Uterus (tissue), 4 donors: Measurements from ENCODE around the gene ANGPT4. TPM values are rescaled to one million over a fixed set of nuclear protein-coding genes. Genes with fewer than 3 reads are reported as not detected.

Experiments used
- DNase-seq, 2 donors: peaks; one replicate each; pipeline ENCODE4 v3.0.0-alpha.2; 2019 to 2020
- H3K27ac ChIP-seq, 2 donors: fragments of 200-600 bp; sonication (generic); 1 replicate in 1 of 2; 2 replicates in 1 of 2; pipeline ENCODE4 v1.5.1; 2016 to 2018
- H3K27me3 ChIP-seq, 2 donors: fragments of 200-600 bp; sonication (generic); one replicate each; pipeline ENCODE4 v1.5.1; 2018 to 2019; ENCODE audit warnings: control low read depth in 1 of 2
- H3K36me3 ChIP-seq, 2 donors: fragments of 200-600 bp; sonication (generic); one replicate each; pipeline ENCODE4 v1.5.1; 2019; ENCODE audit warnings: control low read depth in 1 of 2
- H3K4me1 ChIP-seq, 2 donors: fragments of 200-600 bp; sonication (generic); one replicate each; pipeline ENCODE4 v1.5.1; 2018 to 2019; ENCODE audit warnings: control low read depth in 1 of 2
- H3K4me3 ChIP-seq, 2 donors: fragments of 200-600 bp; sonication (generic); 1 replicate in 1 of 2; 2 replicates in 1 of 2; pipeline ENCODE4 v1.5.1; 2018 to 2019; ENCODE audit warnings: mild to moderate bottlenecking in 1 of 2
- H3K9me3 ChIP-seq, 2 donors: fragments of 200-600 bp; sonication (generic); one replicate each; pipeline ENCODE4 v1.5.1; 2019; ENCODE audit warnings: control low read depth in 1 of 2
- POLR2A ChIP-seq, 2 donors: fragments of 450-650 bp; IDR thresholded peaks; one replicate each; pipeline ENCODE4 v1.6.1; 2016; ENCODE audit warnings: antibody characterized with exemption in 2 of 2, mild to moderate bottlenecking in 1 of 2, moderate library complexity in 1 of 2
- intact Hi-C: fragments of 100-400 bp; cut with DNase I; formaldehyde crosslinking; loops from one replicate; pipeline ENCODE4 v1.15.1; 2023; ENCODE audit warnings: low total_unique reads
- total RNA-seq, 4 donors: library from RNA; depleted of rRNA in 3 of 4; stranded (reverse); fragments of >200 nt in 3 of 4; gene quantifications; one replicate each; pipeline versions ENCODE4 v1.1.0 to v1.2.4, GENCODE V29; 2014 to 2023
- TF ChIP-seq, protein P1 (sequence below), 4 experiments: fragments of 200-600 bp in 2 of 4; fragments of 450-650 bp in 2 of 4; sonication (generic) in 2 of 4; IDR thresholded peaks; one replicate each; pipeline ENCODE4 v1.5.1; 2016 to 2019; ENCODE audit warnings: antibody characterized with exemption in 4 of 4, mild to moderate bottlenecking in 2 of 4, moderate library complexity in 1 of 4
- donor health status: DM: yes; HTN: yes; CAD: no.

Gene ANGPT4
- total RNA-seq, 4 donors from 2014 or later = 0.55 to 8.8 (median 3.8) TPM

DNA sequence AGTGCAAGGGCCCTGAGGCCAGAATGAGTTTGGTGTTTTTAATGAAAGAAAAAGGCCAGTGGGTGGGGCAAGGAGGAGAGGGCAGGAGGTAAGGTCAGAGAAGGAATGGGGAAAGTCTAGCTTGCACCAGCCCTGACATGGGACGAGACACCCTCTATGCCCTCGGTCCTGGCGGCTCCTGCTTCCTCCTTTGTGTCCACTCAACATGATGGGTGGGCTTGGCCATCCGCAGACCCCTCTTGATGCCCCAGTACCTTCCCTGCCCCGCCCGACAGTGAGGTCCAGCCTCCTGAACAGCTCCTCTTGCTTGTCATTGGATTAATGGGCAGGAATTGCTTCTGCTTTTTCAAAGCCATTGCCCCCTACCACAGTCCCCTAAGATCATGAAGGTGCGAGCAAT lies 33.6 kb upstream of the ANGPT4 start:
- intact Hi-C loops = no loop called here
- Histone ChIP-seq H3K4me3 (no peak overlapping the region), H3K36me3 (no peaks in the 10 kb centered on the region), H3K27me3 (no peaks in the 10 kb centered on the region), H3K27ac (no peak overlapping the region), H3K4me1 (no peaks in the 10 kb centered on the region), H3K9me3 (no peaks in the 10 kb centered on the region)
- no peak for DNase-seq
- TF ChIP-seq, protein P1, sequence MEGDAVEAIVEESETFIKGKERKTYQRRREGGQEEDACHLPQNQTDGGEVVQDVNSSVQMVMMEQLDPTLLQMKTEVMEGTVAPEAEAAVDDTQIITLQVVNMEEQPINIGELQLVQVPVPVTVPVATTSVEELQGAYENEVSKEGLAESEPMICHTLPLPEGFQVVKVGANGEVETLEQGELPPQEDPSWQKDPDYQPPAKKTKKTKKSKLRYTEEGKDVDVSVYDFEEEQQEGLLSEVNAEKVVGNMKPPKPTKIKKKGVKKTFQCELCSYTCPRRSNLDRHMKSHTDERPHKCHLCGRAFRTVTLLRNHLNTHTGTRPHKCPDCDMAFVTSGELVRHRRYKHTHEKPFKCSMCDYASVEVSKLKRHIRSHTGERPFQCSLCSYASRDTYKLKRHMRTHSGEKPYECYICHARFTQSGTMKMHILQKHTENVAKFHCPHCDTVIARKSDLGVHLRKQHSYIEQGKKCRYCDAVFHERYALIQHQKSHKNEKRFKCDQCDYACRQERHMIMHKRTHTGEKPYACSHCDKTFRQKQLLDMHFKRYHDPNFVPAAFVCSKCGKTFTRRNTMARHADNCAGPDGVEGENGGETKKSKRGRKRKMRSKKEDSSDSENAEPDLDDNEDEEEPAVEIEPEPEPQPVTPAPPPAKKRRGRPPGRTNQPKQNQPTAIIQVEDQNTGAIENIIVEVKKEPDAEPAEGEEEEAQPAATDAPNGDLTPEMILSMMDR (IDR thresholded peaks at IDR 0.05) = no peak
- no peak for TF ChIP-seq POLR2A (IDR thresholded peaks at IDR 0.05)

DNA sequence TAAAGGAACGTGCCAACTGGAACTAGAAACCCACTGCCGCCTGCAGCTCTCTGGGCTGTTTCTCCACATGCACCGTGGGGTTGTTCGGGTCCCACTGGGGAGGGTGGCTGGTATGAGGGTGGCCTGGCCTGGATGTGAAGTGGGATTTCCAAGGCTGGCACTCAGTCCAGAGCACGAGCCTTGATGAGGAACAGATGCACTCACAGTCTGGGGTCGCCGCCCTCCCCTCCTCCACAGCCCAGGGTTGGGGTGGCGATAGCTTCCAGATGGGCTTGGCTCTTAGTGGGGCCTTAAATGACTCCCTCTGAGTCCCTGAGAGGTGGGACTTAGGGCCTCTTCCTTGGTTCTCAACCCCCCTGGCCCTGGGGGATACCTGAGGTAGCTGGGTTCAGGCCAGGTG lies 30.7 kb upstream of the ANGPT4 start:
- Histone ChIP-seq H3K4me1 (no peaks in the 10 kb centered on the region), H3K27ac (no peak overlapping the region), H3K27me3 (no peaks in the 10 kb centered on the region), H3K36me3 (no peaks in the 10 kb centered on the region), H3K9me3 (no peaks in the 10 kb centered on the region), H3K4me3 (no peak overlapping the region)
- no peak for DNase-seq
- TF ChIP-seq, protein P1 (IDR thresholded peaks at IDR 0.05) = no peak
- TF ChIP-seq POLR2A (IDR thresholded peaks at IDR 0.05) = no peak
- intact Hi-C loops = no loop called here

DNA sequence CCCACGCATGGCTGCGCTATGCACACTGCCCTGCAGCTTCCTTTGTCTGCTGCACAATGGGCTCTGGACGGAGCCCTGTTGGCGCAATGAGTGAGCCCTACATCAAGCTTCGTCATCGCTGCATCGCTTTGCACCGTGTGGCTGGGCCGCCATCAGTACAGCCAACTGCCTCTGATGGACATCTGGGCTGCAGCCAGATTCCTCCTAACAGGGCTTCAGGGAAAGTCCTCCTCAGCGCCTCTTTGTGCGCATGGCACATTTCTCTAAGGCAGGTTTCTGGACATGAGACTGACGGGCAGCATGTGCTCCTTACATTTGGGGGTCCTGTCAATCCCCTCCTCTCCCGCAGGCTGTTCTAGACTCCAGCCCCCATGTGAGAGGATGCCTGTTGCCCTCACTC lies 29.7 kb upstream of the ANGPT4 start:
- H3K27me3 ChIP-seq = no peaks in the 10 kb centered on the region
- intact Hi-C loops = no loop called here
- no peak for TF ChIP-seq POLR2A (IDR thresholded peaks at IDR 0.05)
- TF ChIP-seq, protein P1 (IDR thresholded peaks at IDR 0.05) = no peak
- no peaks in the 10 kb centered on the region for H3K4me1 ChIP-seq
- no peak overlapping the region for H3K4me3 ChIP-seq
- no peaks in the 10 kb centered on the region for H3K9me3 ChIP-seq
- no peak for DNase-seq
- no peak overlapping the region for H3K27ac ChIP-seq
- no peaks in the 10 kb centered on the region for H3K36me3 ChIP-seq

DNA sequence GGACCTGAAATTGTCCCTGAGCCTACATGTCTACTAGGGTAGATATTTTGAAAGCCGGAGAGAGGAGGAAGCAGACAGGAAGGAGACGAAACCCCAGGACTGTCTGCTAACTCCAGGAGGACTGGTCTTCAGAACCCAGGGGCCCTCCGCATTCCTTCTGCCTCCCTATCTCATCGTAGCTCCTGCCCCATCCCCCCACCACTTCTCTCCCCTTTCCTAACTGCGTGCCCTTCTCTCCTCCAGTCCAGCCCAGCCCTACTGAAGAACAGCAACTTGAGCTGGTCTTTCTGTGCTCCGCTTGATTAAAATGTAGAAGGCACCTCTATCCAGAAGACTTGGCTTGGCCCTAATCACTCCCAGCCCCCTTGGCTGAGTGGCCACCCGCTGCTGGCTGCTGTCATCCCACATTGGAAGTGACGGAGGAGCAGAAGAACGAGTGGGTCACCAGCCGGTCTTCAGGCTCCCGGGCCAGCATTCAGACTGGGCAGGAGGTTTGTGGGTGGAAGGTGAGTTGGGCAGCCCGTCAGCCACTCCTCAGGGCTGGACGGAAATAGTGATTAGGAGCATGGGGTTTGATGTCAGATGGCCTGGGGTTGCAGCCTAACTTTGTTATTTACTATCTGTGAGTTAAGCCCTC lies 28.8 kb upstream of the ANGPT4 start:
- DNase-seq = no peak
- no peaks in the 10 kb centered on the region for H3K4me1 ChIP-seq
- H3K27ac ChIP-seq = no peak overlapping the region
- intact Hi-C loops = no loop called here
- no peaks in the 10 kb centered on the region for H3K9me3 ChIP-seq
- H3K4me3 ChIP-seq = no peak overlapping the region
- H3K36me3 ChIP-seq = no peaks in the 10 kb centered on the region
- no peaks in the 10 kb centered on the region for H3K27me3 ChIP-seq
- TF ChIP-seq POLR2A (IDR thresholded peaks at IDR 0.05) = no peak
- TF ChIP-seq, protein P1 (IDR thresholded peaks at IDR 0.05) = no peak

DNA sequence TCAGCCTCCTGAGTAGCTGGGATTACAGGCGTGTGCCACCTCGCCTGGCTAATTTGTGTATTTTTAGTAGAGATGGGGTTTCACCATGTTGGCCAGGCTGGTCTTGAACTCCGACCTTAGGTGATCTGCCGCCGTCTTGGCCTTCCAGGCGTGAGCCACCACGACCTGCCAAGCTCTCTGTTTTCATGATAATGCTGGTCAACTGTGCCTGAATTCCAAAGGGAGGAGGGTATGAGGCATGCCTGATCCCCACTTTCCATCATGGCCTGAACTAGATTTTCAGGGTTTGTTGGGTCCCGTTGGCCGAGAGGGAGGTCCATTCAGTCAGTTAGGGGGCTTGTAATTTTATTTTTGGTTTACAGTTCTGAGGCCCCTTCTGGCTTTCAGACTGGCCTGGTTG lies 28.0 kb upstream of the ANGPT4 start:
- DNase-seq = no peak
- no peaks in the 10 kb centered on the region for H3K36me3 ChIP-seq
- no peak overlapping the region for H3K4me3 ChIP-seq
- intact Hi-C loops = no loop called here
- H3K4me1 ChIP-seq = no peaks in the 10 kb centered on the region
- no peaks in the 10 kb centered on the region for H3K9me3 ChIP-seq
- TF ChIP-seq, protein P1 (IDR thresholded peaks at IDR 0.05) = no peak
- TF ChIP-seq POLR2A (IDR thresholded peaks at IDR 0.05) = no peak
- H3K27me3 ChIP-seq = no peaks in the 10 kb centered on the region
- no peak overlapping the region for H3K27ac ChIP-seq
